ENCODE measurements around the gene ELFN1. TPM values are rescaled to one million over a fixed set of nuclear protein-coding genes. Genes with fewer than 3 reads are reported as not detected.

The ELFN1 gene
- total and polyA plus RNA-seq, 9 of the 15 experiments (the other 6 are each of a cell fraction or from before 2014, with no cell fraction given) = 0.04 to 0.64 (median 0.18) TPM; not detected in 2

DNA sequence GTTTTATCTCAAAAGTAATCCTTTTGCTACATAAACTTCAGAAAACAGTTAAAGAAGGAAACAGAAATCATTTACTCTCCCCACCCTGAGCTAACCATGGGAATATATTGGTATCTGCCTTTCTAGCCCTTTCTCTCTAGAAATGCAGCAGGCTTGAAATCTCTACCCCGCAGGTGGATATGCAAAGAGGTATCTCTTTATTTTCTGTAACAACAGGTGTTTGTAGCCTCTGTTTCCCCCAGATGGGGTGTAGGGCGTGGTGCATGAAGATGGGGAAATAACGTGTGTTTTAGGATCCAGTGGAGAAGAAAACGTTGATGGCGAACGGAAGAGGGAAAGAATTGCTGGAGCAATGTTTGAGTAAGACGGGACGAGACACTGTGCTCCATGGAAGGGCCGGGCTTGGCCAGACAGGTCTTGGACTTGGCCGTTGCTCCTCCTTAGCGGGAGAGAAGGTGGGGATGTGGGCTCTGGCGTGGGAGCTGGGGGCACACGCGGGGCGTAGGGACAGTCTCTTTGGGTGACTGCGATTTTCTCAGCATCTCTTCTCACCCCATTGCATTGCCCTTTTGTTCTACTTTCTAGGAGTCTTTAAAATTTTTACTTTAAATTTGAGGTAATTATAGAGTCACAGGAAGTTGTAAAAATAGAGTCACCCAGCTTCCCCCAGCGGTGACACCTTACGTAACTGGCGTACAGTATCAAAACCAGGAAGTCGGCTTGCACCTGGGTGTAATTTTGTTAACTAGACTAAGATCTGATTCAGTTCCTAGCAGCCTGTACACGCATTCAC, 82.9 kb downstream of the ELFN1 start:
- H3K4me2 ChIP-seq (ENCODE audit: insufficient read depth, low read length) = peak overlapping the region; percentile 29
- intact Hi-C loops (cut with micrococcal nuclease) = no loop called here
- DNase-seq (ENCODE audit: extremely low read depth in 1 of 4, low spot score in 3 of 4) (no peak), ATAC-seq (no peak), FAIRE-seq (no peak)
- peaks cover 0 to 27% of the 10 kb centered on the region in 2 experiments; a peak in 2 of 5 replicates for H3K4me1 ChIP-seq (replicated peaks in 1 of 2; ENCODE audit: control insufficient read depth in 2 of 2, insufficient read depth in 2 of 2, low read length in 2 of 2)
- no peak overlapping the region; a peak in 1 of 4 replicates for H3K9ac ChIP-seq (ENCODE audit: insufficient read depth in 1 of 2, low read depth in 2 of 2, low read length in 2 of 2)
- peaks cover 34 to 78% of the 10 kb centered on the region in 2 experiments; a peak in 4 of 5 replicates for H3K27me3 ChIP-seq (ENCODE audit: control insufficient read depth in 2 of 2, insufficient read depth in 2 of 2, low read length in 2 of 2)
- 22% methylated on average over 20 of the region's 21 CpGs for WGBS (ENCODE audit: insufficient coverage, low coverage, missing lambda C conversion rate)
- no TSS peak for BruUV-seq (replicated peaks)
- no peaks in the 10 kb centered on the region for H3K9me1 ChIP-seq (ENCODE audit: control insufficient read depth, insufficient read depth, low read length)
- no peaks in the 10 kb centered on the region for H3K36me3 ChIP-seq (ENCODE audit: control insufficient read depth, insufficient read depth, low read length)
- H3K4me3 ChIP-seq = no peak overlapping the region
- TF ChIP-seq GABPA (tag; conservative IDR thresholded peaks at IDR 0.05; ENCODE audit: low read depth) (0 out of 2 replicates have a peak, but pooled peaks have one; percentile 18), SMARCC2 (IDR thresholded peaks at IDR 0.05; ENCODE audit: low read depth) (no peak), HNRNPLL (IDR thresholded peaks at IDR 0.05; ENCODE audit: low read depth, low read length, poor library complexity, severe bottlenecking) (peak; percentile 93), ELF1 (tag; IDR thresholded peaks at IDR 0.05) (0 out of 2 replicates have a peak, but pooled peaks have one; percentile 30), RBM34 (IDR thresholded peaks at IDR 0.05; ENCODE audit: borderline replicate concordance, insufficient read depth, low read length) (no peak)
- POLR2A ChIA-PET = no interaction called here
- in situ Hi-C loops (cut with MboI) = no loop called here
- H3K79me2 ChIP-seq (ENCODE audit: control insufficient read depth, insufficient read depth, low read length) = no peaks in the 10 kb centered on the region
- no peak overlapping the region for H3K27ac ChIP-seq (ENCODE audit: extremely low read depth, low read depth, low read length)
- no peaks in the 10 kb centered on the region for H3K9me3 ChIP-seq (replicated peaks; ENCODE audit: control insufficient read depth, insufficient read depth, low read depth, low read length)
- H4K20me1 ChIP-seq (replicated peaks; ENCODE audit: control insufficient read depth, insufficient read depth, low read length) = peaks cover 3% of the 10 kb centered on the region; the same call in 1 of the 2 replicates
- peak overlapping the region; percentile 22; the same call in 1 of the 2 replicates for H2AFZ ChIP-seq (ENCODE audit: low read depth, low read length)
- CTCF ChIA-PET (ENCODE audit: low intra/inter-chr PET ratio) = no interaction called here
